ENCODE results near the gene MOV10. TPM values are rescaled to one million over a fixed set of nuclear protein-coding genes. Genes with fewer than 3 reads are reported as not detected.
A peak's percentile ranks its signal among the peaks of the same experiment; 100 is the strongest.

The MOV10 gene
- total RNA-seq, 1 donor from 2014 or later = 36.4 TPM

DNA sequence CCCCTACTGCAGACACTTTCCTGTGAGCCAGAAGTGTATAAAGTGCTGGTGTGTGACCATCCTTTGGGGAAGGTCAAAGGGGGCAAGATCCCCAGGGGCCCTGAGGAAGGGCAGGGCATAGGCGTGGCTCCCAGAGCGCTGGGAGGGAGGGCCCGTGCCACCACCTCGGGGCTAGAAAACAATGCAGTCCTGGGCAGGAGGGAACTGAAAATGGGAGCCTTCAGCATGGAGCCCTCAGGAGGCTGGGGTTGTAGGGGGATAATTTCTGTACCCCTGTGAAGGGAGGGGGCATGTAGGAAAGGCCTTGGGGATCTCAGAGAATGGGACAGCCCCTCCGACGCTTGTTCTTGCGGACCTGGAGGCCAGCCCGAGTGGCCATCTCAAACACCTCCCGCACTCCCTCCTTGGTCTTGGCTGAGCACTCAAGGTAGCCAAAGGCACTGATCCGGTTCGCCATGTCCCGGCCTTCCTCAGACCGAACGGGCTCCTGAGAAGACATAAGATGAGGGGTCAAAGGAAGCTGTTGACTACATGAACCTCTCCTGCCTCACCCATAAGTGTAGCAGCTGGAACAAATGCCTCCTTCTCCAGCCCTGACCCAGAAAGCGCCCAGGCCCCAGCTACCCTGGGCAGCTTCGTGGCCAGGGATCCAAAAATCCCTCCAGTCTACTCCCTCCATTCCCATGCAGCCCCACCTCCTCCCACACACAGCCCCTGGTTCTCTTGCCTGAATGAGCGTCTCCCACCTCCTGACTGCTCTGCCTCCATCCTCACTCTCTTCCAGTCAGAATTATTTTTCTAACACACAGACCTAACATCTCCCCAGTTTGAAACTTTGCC, 27.0 kb downstream of the MOV10 start:
- H3K9me3 Mint-ChIP-seq = no peaks in the 10 kb centered on the region
- peaks cover 2% of the 10 kb centered on the region for H3K36me3 Mint-ChIP-seq (ENCODE audit: low read depth)
- peak overlapping the region; percentile 32 for H3K4me3 Mint-ChIP-seq
- TF ChIP-seq CTCF (IDR thresholded peaks at IDR 0.05) = no peak
- DNase-seq = no peak
- H3K27me3 Mint-ChIP-seq = no peaks in the 10 kb centered on the region
- H3K4me1 Mint-ChIP-seq = peaks cover 73% of the 10 kb centered on the region
- POLR2A ChIA-PET = interaction anchor here (0.6 to 1.0 kb wide), 2 partner anchors 13 to 238 kb away, joined by 3 to 7 read pairs; partner anchors contain the start of gene PPM1J
- ATAC-seq (ENCODE audit: low read depth) = peak; percentile 2
- CTCF ChIA-PET = interaction anchor here (1.9 kb wide), 1 partner anchor 27 kb away, joined by 7 read pairs; the partner anchor contains the start of gene MOV10
- intact Hi-C loops (cut with micrococcal nuclease) = loop anchor here (10.0 kb wide), 1 partner anchor 47 kb away; no protein-coding TSS in a partner anchor
- H3K27ac Mint-ChIP-seq = peak overlapping the region; percentile 83

GRCh38 chr1:112702067-112702395, 27.6 kb downstream of the MOV10 start:
- Mint-ChIP-seq H3K27ac (peak overlapping the region; percentile 42), H3K4me3 (peak overlapping the region; percentile 2), H3K9me3 (no peaks in the 10 kb centered on the region), H3K4me1 (peaks cover 74% of the 10 kb centered on the region), H3K36me3 (ENCODE audit: low read depth) (no peaks in the 10 kb centered on the region), H3K27me3 (no peaks in the 10 kb centered on the region)
- CTCF ChIA-PET = interaction anchor here (1.1 kb wide), 1 partner anchor 15 kb away, joined by 3 read pairs; no protein-coding TSS in a partner anchor
- POLR2A ChIA-PET = interaction anchor here (0.6 kb wide), 1 partner anchor 238 kb away, joined by 3 read pairs; no protein-coding TSS in a partner anchor
- no peak for TF ChIP-seq CTCF (IDR thresholded peaks at IDR 0.05)
- DNase-seq (no peak), ATAC-seq (ENCODE audit: low read depth) (no peak)
- intact Hi-C loops (cut with micrococcal nuclease) = loop anchor here (10.0 kb wide), 1 partner anchor 47 kb away; no protein-coding TSS in a partner anchor

GRCh38 chr1:112702420-112703261, 28.2 kb downstream of the MOV10 start:
- ATAC-seq (ENCODE audit: low read depth) = no peak
- POLR2A ChIA-PET = interaction anchor here (0.6 kb wide), 2 partner anchors 239 to 365 kb away, joined by 3 to 6 read pairs; no protein-coding TSS in a partner anchor
- TF ChIP-seq CTCF (IDR thresholded peaks at IDR 0.05) = no peak
- no peak overlapping the region for H3K4me3 Mint-ChIP-seq
- DNase-seq = no peak
- H3K4me1 Mint-ChIP-seq = peaks cover 77% of the 10 kb centered on the region
- H3K27me3 Mint-ChIP-seq = no peaks in the 10 kb centered on the region
- no peaks in the 10 kb centered on the region for H3K36me3 Mint-ChIP-seq (ENCODE audit: low read depth)
- peak overlapping the region; percentile 27 for H3K27ac Mint-ChIP-seq
- no peaks in the 10 kb centered on the region for H3K9me3 Mint-ChIP-seq
- CTCF ChIA-PET = interaction anchor here (1.1 kb wide), 1 partner anchor 14 kb away, joined by 3 read pairs; no protein-coding TSS in a partner anchor
- intact Hi-C loops (cut with micrococcal nuclease) = loop anchor here (10.0 kb wide), 1 partner anchor 48 kb away; no protein-coding TSS in a partner anchor

DNA sequence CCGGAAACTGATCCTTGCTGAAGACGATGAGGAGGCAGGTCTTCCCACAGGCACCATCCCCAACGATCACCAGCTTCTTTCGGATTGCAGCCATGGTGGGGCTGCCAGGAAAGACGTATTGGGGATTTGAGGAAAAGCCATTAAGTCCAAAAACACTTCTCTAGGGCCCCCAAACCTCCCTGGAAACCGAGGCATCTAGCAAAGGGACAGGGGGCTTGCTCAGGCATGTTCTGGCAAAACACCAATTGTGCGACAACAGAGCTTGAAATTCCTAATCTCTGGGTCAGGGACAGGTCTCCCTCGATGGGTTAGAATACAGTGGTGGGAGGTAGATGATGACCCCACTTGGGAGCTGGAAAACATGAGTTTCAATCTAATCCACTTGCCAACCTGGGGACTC, 29.2 kb downstream of the MOV10 start:
- no peak overlapping the region for H3K4me3 Mint-ChIP-seq
- intact Hi-C loops (cut with micrococcal nuclease) = loop anchor here (10.0 kb wide), 1 partner anchor 49 kb away; no protein-coding TSS in a partner anchor

More for the DNA sequence above, 29.2 kb downstream of the MOV10 start:
- ChIA-PET CTCF (interaction anchor here (1.5 to 2.1 kb wide), 4 partner anchors 13 to 334 kb away, joined by 3 to 13 read pairs (median 6); no protein-coding TSS in a partner anchor), POLR2A (interaction anchor here (0.6 to 2.3 kb wide), 6 partner anchors 11 to 313 kb away, joined by 3 to 13 read pairs (median 4); partner anchors contain the start of genes MOV10, PPM1J and ST7L)
- DNase-seq (no peak), ATAC-seq (ENCODE audit: low read depth) (no peak)
- no peak for TF ChIP-seq CTCF (IDR thresholded peaks at IDR 0.05)
- Mint-ChIP-seq H3K9me3 (no peaks in the 10 kb centered on the region), H3K4me1 (peaks cover 80% of the 10 kb centered on the region), H3K27me3 (no peaks in the 10 kb centered on the region), H3K27ac (no peak overlapping the region), H3K36me3 (ENCODE audit: low read depth) (no peaks in the 10 kb centered on the region)
